GM19467 (cell line): Measurements from ENCODE around the gene FAM98C.

Experiments used
- ATAC-seq: cut with Tn5 transposase; IDR thresholded peaks from one replicate; pipeline ENCODE4 v1.9.1; 2021; ENCODE audit warnings: mild to moderate bottlenecking, moderate library complexity; ENCODE audit not compliant: unreplicated experiment

FAM98C gene

DNA sequence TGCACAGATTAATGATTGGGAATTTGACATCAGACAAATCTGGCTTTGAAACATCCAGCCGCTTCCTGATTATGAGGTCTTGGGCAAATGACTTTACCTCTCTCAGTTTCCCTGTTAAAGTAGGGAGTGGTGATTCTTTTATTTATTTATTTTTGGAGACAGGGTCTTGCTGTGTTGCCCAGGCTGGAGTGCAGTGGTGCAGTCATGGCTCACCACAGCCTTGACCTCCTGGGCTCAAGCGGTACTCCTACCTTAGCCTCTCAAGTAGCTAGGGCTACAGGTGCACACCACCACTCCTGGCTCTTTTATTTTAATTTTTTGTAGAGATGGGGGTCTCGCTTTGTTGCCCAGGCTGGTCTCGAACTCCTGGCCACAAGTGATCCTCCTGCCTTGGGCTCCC lies 25.8 kb upstream of the FAM98C start:
- ATAC-seq: no peak

DNA sequence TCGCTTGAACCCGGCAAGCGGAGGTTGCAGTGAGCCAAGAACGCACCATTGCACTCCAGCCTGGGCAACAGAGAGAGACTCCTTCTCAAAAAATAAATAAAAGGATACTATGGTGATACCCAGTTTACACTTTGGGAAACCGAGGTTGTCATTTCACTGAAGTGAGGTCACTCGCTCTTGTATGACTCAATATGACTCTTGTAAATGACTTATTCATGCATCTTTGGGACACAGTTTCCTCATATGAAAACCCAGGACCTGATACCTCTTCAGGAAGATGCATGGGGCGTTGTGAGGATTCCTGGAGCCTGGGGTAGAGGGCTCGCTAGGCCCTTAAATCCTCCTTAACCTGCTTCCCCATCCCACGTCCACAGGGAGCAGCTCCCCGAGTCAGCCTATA lies 24.0 kb upstream of the FAM98C start:
- no peak for ATAC-seq

DNA sequence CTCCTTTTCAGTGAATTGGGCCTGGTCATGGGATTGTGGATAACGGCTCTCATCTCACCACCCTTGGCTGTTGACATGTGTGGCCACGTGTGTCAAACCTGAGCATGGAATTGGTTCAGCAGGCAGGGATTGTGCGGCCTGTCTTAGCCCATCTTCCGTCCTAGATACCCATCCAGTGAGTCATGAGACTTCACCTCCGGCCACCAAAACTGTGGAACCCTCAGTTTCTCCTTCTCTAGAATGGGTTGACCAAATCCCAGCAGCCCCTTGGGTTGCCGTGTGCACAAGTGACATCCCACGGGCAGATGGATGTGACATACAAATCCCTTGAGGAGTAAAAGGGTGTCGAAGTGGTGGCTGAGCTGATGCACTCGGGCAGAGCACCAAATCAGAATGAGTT lies 21.8 kb upstream of the FAM98C start:
- no peak for ATAC-seq

DNA sequence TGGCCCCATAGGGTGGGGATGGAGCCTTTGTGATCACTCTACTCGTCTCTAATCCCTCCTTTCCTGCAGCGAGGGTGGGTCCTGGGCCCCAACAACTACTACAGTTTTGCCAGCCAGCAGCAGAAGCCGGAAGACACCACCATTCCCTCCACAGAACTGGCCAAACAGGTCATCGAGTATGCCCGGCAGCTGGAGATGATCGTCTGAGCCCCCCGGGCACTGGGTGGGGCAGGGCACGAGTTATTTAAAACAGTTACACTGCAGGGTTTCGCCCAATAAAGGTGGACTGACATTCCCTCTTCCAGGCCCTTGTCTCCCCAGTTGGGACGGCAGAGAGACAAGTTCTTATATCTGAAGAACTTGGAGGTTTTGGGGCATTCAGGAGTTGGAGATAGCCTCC lies 19.7 kb upstream of the FAM98C start:
- ATAC-seq: no peak

DNA sequence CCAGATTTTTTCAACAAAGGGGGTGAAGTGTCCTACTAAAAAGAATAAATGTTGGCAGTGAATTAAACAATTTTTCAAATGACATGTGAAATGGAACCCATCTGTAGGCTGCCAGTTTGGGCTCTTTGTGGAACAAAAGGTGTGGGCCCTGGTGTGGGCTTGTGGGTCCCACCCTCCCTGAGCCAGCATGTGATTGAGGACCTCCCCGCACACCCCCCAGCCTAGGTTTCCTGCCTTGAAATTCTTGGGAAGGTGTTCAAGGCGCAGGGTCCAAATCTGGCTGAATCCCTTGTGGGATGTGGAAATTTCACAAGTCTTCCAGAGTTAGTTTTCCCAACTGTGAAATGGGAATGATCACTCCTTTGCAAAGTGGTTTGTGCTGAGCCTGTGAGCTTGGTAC lies 19.1 kb upstream of the FAM98C start:
- ATAC-seq: no peak

DNA sequence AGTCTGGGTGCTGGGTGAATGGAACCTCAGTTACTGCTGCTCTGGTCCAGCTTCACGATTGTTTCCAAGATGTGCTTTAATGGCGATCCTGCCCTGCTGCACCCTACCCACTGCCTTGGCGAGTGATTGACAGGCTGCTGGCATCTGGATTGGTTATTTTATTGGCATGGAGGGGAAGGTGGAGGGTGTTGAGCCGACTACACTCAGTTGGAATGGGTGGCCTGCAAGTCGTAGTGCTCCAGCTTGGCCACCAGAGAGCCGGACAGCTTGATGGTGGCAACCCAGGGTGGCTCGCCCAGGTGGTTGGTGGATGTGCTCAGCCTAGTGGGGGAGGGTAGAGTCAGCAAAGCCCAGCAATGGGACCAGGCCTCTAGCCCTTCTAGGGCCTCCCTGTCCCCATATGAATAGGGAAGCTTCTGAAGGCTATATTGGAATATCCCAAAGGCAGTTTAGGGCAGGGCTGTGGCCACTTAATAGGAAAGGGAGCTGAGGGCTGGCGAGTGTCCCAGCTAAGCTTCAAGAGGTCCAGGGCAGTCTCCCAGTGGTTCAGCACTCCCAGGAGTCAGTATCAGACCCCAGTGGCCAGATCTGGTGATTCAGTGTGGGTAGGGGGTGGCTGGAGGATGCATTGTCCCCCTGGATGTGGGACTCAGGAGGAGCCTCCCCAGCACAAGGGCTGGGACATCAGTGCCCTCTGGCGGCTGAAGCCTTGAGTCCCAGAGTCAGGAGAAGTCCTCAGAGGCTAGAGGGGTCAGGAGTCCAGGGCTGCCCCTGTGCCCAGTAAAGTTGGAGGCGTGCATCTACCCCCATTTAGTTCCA lies 18.5 kb upstream of the FAM98C start:
- ATAC-seq: no peak

DNA sequence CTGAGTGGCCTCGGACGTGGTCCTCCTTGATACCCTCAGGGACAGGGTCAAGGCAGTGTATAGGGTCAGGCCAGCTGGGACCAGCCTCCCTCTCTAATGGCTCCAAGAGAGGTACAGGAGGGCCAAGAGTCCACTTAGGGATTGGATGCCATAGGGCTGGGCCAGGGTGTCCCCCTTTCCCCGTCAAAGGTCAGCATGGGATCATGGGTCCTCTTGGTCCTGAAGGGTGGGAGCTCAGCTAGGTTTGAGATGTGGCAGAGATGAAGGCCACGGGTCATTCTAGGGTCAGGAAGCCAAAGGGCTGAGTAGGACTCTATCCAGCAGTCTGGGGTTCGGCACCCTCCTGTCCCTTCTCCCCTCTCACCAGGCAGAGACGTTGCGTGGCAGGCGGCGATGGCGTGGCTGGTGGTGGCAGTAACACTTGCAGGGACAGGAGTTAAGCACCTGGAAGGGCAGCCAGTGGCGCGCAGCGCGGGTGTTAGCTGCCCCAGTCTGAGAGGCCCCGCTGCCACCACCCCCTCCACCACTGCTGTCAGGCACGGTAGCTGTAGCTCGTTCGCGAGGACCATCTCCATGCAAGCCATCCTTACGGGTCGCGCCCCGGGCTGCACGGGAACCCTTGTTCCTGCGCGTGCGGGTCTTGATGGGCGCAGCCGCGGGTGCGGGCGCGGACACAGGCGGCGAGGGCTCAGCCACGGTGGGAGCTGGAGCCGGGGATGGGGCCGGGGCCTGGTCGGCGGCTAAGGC lies 17.7 kb upstream of the FAM98C start:
- ATAC-seq: no peak

DNA sequence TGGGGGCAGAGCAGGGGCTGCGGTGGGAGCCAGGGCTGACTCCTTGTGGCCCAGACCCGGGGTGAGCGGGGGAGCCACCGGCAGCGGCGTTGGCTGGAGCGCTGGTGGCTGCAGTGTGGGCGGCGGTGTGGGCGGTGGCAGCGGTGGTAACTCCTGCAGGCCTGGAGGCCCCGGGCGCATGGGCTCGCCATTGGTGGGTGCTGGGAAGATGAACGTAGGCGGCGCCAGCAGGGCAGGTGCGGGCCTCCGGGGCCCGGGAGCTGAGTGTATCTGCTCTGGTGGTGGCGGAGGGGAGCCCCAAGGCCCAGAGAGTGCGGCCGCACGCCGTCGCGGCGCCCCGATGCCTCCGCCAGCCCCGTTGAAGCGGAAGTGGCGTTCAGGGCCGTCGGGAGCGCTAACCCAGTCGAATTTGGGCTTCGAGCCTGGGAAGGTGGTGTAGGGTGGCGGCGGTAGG lies 17.1 kb upstream of the FAM98C start:
- no peak for ATAC-seq

DNA sequence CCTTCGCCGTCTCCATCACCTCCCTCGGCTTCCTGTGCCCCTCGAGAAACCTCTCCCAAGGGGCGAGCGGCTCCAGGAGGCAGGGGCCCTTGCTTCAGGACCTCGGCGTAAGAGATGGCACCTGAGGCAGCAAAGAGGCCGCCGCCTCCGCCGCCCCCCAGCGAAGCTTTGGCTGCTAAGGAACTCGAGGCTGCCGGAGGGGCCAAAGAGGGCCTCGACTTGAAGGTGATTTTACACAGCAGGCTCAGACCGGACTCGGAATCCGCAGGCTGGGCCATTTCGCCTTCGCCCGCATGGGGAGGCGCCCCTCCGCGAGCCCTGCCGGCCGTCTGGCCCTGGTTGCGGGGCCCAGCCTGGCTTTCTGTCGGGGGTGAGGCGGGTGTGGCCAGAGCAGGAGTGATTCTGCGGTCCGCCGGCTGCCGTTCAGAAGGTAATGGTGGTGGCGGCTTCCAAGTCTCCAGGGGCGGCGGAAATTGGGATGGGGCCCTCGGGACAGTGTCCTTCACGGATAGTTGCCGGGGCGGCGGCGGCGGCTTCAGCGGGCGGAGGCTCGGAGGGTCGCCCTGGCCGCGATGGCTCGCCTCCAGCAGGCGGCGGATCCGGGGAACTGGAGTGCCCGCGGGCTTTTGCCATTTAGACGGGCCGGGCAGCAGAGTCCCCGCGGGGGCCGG lies 16.5 kb upstream of the FAM98C start:
- ATAC-seq: no peak

DNA sequence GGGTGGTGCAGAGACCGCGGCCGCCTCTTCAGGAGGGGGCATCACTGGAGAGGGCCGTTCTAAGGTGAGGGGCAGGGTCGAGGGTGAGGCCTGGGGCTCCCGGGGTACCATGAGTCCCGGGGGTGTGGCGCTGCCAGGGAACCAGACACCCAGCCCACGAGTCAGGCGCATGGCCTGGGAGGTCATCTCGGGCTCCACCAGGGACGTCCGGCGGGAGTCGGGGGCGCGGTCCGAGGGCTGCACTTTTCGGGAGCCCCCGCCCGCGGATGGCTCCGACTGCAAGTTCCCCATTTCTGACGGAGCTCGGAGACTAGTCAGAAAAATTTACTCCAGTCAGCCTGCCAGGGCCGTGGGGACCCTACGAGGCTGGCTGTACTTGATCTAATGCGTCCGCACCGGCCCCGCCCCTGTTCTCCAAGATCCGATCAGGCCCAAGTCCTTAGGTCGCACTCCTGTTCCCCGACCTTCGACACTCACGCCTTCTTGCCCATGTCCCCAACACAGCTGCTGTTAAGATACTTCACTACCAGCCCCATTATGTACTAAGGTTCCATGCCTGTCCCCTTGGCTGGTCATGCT lies 15.8 kb upstream of the FAM98C start:
- ATAC-seq: no peak

DNA sequence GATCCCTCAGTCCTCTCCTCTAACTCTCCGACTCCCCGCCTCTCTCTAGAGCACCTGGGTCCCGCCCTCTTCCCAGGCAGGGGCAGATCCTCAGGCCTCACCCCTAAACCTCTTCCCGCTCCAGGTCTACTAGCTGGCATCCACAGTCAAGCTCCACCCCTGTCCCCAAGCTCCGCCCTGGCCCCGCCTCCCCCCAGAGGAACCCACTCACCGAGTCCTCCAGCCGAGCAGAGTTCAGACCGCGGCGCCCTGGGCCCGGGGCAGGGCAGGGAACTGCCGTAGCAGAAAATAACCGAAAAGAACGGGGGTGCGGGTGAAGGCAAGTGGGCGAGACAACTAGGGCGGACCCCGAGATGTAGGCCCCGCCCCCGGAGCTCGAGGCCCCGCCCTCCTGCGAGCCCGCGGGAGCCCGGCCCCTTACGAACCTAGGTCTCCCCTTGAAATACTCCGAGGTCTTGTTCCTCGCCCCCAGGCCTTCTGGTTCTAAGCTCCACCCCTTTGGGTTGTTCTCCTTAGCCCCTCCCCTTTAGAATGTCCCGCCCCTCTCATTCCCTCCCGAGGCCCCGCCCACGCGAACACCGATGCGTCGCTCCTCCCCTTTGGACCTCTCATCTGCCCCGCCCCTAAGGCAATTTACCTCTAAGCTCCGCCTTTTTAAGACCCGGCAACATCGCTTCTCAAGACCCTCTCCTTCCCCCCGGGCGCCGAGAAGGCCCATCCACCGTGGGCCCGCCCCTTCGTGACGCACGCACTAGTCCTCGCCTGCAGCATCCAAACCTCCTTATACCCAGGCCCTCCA lies 15.1 kb upstream of the FAM98C start, which contains the start of gene GGN:
GGN (minus strand) TSS at position 485 of the 799 bp plus-strand sequence. CDS start 773 bp downstream, outside the sequence.
- ATAC-seq: no peak

DNA sequence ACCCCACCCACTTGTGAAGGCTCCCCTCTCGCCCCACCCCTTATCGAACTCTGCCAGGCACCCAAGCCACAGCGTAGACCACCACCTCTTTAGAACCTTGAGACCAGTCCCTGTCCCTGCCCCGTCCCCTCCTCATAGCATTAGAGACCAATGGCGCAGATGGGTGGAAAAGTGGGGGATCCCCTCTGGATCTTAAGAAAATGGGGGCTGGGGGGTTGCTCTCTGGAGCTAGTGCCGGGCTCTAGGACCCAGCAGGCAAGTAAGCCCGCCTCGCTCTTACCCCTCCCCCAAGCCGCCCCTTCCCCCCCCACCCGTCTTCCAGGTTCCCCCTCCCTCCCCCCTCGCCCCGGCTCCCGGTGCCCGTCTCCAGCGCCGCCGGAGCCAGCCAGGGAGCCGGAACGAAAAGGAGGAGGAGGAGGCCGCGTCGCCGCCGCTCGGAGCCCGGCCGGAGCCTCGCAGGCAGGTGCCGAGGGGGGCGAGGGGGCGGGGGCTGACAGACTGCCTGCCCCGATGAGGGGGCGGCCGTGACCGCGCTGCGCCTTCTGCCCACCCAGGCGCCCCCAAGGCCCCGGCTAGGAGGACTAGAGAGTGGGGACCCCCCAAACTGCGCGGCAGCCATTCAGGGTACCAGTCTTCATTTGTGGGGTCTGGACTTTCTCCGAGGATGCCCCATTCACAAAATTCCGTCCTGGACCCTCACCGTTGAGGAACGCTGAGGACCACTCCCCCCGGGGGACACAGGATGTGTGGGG lies 14.4 kb upstream of the FAM98C start, which contains the start of gene SPRED3:
SPRED3 (plus strand) TSS at position 349 of the 752 bp plus-strand sequence. CDS start 1,606 bp downstream, outside the sequence.
- no peak for ATAC-seq

DNA sequence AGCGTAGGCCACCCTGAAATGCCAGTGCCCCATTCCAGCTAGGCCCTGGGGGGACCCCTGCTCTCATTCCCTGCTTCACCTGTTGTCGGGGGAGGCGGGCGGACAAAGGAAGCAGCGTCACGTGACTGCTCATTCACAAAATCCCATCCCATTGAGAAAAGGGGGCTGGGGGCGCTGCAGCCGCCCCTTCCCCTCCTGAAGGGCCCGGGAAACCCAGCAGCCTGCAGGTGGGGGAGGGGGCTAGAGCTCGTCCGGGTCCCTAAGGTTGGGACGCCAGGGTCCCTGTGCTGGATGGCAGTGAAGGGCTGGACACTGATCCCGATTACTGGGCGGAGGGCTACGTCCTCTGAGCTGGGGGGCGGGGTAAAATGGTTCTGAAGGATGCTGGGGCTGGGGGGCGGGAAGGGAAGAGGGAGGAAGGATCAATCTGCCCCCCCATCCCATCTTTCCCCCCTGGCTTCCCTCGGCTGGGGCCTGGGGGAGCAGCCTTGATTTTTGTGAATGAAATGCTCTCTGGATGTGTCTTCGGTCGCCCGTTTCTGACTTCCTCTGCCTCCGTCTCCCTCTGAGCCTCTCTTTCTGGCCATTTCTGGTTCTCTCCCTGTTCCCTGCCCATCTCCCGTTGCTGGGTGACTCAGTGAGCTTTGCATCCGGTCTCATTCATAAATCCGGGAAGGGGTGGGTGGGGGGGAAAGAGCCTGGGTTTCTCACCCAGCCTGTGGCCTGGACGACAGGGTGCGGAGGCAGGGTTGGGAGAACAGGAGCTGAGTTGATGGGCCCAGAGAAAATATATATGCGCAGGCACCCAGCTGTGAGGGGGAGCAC lies 13.6 kb upstream of the FAM98C start:
- no peak for ATAC-seq

DNA sequence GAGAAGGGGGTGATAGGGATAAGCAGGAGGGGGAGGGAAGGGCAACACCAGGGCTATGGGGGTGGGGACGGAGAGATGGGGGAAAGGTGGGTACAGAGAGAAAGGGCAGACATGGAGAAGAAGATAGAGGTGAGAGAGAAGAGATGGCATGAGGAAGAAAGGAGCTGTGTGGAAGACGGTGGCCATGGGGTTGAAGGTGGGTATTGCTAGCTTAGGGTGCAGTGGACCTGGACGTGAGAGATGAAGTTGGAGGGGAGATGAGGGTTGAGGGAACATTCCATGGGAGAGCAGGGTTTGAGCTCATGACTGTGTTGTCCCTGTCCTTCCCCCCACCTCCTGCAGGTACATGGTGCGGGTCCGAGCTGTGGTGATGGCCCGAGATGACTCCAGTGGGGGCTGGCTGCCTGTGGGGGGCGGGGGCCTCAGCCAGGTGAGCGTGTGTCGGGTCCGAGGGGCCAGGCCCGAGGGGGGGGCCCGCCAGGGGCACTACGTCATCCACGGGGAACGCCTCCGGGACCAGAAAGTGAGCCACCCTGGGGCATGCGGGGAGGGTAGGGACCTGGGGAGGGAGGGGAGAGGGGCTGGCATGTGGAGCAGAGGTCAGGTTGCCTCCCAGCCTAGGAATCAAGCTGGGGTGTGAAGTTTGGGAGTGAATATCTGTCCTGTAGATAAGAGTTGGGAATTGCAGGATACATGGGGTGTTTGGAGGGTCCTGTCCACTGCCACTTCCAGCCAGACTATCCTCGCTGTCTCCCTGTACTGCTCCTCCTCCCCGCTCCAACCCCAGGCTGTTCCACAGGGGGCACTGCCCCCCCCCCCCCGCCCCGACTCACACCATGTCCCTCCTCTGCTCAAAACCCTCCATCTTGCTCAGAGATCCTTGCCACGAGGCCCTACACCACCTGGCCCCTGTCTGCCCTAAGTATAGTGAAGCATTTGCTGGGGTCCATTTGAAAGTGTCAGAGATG lies 12.7 kb upstream of the FAM98C start:
- ATAC-seq: no peak

DNA sequence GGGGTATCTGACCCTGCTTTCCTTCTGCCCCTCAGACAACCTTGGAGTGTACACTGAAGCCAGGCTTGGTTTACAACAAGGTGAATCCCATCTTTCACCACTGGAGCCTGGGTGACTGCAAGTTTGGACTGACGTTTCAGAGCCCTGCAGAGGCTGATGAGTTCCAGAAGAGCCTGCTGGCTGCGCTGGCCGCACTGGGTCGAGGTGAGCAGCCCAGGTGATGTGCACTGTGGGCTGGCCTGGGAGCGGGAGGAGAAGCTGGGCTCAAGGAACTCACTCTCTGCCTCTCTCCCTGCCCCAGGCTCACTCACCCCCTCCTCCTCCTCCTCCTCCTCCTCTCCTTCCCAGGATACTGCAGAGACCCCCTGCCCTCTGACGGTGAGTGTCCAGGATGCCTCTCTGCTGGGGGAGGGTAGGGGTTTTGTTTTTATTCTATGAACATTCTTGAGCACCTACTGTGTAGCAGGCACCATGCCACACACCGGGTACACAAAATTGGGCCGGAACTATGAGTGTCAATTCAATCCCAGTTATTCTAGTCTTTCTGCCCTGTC lies 10.9 kb upstream of the FAM98C start:
- no peak for ATAC-seq

DNA sequence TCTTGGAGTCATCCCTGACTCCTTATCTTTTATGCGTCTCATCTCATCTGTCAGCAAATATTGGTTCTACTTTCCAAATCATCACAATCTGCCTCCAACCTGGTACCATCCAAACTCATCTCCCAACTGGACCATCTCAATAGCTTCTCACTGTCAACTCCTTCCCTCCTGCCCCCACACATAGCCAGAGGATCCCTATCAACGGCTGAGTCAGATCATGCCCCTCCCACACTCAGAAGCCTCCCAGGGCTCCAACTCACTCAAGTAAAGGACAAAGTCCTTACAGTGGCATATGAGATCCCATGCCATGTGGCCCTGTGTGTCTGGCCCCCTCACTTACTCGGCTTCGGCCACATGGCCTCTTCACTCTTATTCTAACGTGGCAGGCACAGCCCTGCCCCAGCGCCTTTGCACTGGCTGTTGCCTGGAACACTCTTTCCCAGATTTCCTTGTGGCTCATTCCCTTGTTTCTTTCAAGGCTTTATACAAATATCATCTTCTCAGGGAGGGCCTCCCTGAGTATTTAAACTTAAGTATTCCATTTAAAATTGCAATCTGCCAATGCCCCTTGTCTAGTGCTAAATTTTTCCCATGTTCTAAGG lies 10.1 kb upstream of the FAM98C start:
- ATAC-seq: no peak

DNA sequence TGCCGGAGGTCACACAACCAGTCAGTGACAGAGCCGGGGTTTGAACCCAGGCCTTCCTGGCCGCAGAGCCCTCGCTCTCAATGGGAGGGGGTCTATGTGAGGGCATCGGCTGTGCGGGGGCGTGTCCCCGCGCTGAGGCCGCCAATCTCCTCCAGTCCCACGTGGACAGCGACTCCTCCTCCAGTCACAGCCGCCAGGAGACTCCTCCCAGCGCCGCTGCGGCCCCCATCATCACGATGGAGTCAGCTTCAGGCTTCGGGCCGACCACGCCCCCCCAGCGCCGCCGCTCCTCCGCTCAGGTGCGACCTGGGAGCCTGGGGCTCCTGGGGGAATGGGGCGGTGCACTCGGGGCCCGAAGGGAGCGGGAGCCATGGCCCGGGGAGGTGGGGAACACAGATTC lies 8.4 kb upstream of the FAM98C start:
- ATAC-seq: no peak
